ENCODE data around the gene JMJD1C.
A peak's percentile ranks its signal among the peaks of the same experiment; 100 is the strongest.

JMJD1C gene

DNA sequence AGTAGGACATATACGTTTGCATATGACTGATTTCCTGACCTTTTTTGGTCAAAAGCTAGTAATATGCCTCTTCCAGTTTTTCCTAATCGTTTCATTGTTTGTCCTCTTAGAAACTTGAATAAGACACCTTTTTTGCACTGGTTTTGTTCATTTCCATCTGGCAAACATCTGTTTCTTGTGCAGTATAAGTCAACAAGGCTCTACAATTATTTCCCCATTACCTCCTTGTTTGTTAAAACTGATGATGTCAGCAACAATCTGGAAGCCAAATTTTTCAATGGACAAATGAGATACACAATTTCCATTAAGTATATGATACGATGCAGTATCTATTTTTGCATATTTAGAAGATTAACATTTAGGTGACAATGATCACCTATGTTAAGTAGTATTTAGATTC is 183.8 kb downstream of the JMJD1C start:
- DNase-seq, result no peak

DNA sequence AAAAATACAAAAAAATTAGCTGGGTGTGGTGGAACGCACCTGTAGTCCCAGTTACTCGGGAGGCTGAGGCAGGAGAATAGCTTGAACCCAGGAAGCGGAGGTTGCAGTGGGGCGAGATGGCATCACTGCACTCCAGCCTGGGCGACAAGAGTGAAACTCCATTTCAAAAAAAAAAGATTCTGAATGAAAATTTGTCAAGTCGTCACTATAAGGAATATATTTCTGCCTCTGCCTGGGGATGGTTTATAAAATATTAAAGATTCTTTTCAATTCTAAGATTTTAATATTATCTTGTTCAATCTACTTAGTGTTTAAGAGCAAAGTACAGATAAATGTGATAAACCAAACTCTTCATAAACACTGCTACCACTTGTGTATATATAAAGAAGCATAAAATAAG is 185.4 kb downstream of the JMJD1C start:
- DNase-seq, result no peak

GRCh38 chr10:63275094-63275493 is 190.7 kb downstream of the JMJD1C start:
- DNase-seq, result no peak

- no peak for DNase-seq
Observed at GRCh38 chr10:63273577-63273976, 192.2 kb downstream of the JMJD1C start.

DNA sequence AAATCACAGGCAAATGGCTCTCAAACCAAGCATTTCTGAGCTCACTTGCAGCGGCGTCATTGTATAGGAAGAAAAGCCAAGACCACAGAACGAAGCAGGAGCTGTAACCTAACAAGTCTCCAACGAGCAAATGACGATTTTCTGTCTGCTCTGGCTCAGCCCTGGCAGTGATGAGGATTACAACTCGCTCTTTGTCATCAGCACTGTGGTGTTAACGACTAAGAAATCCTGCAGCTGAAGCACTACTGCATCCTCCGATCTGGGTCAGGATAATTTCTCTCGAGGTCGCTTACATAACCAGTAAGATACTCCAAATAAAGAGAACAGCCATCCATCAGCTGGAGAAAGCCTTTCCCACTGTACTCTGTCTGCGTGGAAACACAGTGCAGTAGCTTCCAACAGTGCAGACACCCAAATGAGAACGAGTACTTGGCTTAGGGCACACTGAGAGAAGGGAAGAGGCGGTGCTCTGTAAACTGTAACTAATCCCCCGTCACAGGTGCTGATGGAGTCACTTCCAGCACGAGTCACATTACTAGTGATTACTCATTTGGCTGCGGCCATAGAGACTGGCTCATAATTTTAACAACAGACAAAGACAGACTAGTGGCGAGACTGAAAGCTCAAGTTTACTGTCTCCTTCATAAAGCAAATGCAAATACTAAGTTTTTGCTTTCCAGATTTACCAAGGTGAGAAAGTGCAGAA is 196.8 kb downstream of the JMJD1C start:
- peak; percentile 75 for DNase-seq

GRCh38 chr10:63268149-63268797 is 197.5 kb downstream of the JMJD1C start:
- no peak for DNase-seq

DNA sequence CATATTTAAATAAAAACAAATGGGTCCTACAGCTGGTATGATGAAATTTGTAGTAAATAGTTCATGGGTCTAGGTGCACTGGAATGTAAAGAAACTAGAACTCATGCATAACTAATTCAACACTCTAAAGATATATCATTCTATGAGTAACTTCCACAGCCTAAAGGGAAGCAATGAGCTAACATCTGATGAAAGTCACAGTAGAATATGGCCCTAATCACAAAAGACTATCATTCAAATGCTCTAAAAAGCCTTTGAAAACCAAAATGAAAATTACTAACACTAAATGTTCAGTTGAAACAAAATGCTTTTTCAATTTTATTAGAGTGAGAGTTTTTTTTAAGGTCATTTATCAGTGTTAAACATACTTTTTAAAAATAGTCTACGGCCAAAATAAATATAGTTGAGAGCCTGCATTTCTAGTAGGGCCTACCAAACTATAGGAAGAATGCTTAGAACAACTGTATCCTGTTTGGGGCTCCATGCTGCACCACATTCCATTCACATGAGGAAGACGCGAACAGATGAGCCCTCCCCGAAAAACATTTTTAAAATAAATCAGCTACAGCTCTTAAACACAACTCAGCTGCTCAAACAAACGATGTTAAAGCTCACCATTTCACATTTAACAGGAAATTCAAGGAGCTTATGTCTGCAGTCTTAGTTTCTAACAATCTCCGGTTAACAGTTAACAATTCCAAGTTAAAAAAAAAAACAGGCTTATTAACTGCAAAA is 198.2 kb downstream of the JMJD1C start:
- DNase-seq, result no peak

DNA sequence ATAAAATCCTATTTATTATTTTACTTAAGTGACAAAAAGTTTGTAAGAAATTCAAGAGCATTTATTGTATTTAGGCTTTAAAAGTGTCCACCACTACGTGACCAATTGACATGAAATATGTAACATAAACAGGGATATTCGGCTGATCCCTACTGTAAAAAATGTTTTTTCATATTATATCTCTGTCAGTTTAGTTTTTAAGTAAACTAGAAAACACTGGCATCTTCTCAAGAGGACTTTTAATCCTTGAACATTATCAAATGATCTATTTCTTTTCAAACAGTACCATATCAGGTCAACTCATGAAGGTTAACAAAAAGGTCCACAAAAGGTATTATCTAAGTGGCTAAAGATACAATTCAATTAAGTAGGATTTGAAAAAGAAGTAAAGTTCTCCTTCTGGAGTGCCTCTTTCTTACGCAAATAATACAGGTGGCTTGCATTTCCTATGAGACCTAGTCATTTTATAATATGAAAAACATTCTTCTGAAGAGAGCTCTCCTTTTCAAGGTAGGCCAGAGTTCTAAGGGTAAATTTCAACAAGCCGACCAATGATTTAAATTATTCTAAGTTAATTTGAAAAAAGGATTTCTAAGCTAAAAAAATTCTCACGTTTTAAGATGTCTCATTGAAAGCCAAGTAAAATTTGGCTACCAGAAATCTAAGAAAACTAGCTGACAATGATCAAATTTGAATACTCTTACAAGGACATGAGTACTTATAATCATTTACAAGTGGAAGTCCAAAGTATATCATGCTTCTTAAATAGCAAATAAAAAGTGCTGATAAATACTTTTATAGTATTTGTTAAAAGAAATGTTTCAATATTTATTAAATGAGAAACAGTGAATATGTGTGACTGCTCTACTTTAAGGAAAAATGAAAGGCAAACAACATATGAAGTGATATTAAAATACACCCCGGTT is 199.1 kb downstream of the JMJD1C start:
- DNase-seq, result no peak

DNA sequence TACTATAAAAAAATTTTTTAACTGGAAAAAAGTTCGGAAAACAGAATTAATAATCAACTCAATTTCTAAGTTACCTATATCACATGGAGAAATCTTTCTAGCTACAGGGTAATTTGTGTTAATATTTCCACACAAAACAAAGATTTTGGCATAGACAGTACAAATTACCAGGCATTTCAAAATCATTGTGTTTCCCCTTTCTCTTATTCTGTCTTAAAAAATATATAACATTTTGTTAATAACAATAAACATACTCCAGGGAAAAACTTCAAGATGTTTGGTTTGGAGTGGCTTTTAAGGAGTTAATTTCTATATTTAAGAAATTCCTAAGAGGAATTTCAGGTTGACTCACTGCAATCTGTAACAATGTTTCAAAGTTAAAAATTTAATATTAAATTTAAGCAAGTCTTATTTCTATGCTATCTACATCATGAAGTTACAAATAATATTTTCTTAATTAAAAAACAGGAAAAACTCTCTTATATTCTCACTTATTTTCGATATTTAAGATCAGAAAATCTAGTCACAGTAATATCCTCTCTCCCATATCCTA is 200.0 kb downstream of the JMJD1C start:
- no peak for DNase-seq

- DNase-seq, result no peak
Observed at GRCh38 chr10:63265222-63265617, 200.6 kb downstream of the JMJD1C start.

DNA sequence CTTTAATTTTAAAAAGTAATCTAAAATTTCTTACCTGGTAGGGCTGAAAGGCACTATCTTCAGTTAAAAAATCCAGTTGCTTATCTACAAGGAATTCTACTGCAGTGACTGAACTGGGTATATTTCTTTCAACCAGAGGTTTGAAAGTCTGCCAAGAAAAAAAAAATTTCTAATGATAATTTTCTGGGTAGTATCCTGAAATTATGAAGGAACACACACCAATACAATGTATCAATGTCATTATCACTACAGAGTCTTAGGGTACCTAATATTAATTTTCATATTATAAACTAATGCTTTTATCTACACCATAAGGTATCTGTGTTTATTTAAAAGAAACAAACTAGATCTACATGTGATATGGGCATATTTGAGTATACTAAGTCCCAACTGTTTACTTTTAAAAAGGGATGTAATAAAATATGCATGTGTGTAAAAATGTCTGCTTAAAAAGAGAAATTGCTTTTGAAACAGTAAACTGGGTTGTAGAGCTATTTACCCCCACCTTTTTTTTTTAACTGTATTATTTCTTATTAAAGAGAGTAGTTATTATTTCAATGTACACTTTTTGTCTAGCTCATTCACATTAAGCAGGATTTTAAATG is 201.1 kb downstream of the JMJD1C start:
- no peak for DNase-seq

GRCh38 chr10:63262430-63263073 is 203.2 kb downstream of the JMJD1C start:
- no peak for DNase-seq

GRCh38 chr10:63261496-63261895 is 204.3 kb downstream of the JMJD1C start:
- DNase-seq, result no peak

GRCh38 chr10:63260860-63261251 is 204.9 kb downstream of the JMJD1C start:
- no peak for DNase-seq

DNA sequence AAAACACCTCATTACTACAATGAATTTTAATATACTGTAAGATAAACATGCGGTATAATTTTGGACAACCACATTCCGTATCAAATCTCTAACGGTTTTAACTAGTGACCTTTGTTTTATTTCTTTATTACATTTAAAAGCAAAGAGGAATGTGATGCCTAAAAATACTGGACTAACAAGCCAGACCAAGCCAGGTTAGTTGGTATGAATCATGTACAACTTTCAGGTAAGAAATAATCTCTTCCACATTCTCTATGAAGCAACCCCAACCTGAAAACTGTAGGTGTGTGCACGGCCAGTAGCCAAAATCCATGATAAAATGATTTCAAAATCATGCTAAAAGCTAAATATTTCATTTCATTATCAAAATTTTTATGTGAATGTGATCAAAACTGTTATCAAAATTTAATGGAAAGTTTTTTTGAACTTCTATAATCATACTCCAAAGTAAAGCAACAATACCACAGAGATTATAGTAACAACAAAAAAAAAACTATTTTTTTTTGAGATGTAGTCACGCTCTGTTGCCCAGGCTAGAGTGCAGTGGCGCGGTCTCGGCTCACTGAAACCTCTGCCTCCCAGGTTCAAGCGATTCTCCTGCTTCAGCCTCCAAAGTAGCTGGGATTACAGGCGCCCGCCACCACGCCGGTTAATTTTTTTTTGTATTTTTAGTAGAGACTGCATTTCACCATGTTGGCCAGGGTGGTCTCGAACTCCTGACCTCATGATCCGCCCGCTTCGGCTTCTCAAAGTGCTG is 205.5 kb downstream of the JMJD1C start:
- no peak for DNase-seq

GRCh38 chr10:63258920-63259678 is 206.7 kb downstream of the JMJD1C start:
- no peak for DNase-seq

DNA sequence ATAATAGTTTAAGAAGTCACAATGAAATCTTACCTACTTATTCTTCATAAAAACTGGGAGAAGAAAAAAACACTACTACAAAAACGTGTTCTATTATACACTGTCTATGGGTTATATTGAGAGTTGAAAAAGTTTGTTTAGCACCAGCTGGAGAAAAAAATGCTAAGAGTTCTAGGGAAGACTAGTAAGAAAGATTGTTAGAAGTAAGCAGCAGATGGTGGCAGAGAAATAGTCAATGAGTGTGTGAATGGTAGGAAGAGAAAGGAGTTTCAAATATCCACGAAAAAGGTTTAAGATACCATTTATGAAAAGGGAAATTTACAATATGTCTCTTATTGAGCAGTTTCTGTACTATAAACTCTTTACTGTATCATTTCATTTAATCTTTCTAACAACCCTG is 208.0 kb downstream of the JMJD1C start:
- DNase-seq, result no peak

- DNase-seq, result no peak
Observed at GRCh38 chr10:63256009-63256773, 209.6 kb downstream of the JMJD1C start.

DNA sequence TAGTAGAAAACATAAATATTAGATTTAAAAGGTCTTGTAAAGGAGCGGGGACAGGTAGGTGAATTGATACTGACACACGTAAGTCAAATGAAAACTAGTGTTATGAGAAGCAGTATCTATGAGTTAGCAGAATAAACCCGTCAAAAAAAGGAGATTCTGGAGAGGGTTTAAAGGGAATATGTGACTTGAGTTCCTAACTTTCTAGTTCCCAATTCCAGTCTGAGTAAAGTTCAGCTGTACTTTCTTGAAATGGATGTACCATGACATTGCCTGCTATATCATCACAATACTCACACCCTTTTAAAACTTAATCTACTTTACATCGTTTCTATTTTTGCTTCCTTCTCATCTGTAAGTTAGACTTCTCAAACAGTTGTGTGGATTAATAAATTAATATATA is 210.5 kb downstream of the JMJD1C start:
- DNase-seq, result no peak

Data from T1000 (cell line).